ENCODE data around the gene ZMYND8.
A peak's percentile ranks its signal among the peaks of the same experiment; 100 is the strongest.
"Not testable (repeated sequence)": the region's sequence is repeated elsewhere in the genome, so short reads cannot be mapped to it uniquely, and the experiment has no call there.

The ZMYND8 gene

GRCh38 chr20:47282864-47283263 lies 73.6 kb downstream of the ZMYND8 start:
- DNase-seq, result no peak

- no peak for DNase-seq
These were observed 75.1 kb downstream of the ZMYND8 start for GRCh38 chr20:47281376-47281775.

GRCh38 chr20:47280668-47281067 lies 75.8 kb downstream of the ZMYND8 start:
- DNase-seq, result no peak

GRCh38 chr20:47280228-47280627 lies 76.3 kb downstream of the ZMYND8 start:
- no peak for DNase-seq

GRCh38 chr20:47278907-47279348 lies 77.6 kb downstream of the ZMYND8 start:
- DNase-seq, result no peak

- not testable (repeated sequence) for DNase-seq
These were observed 79.0 kb downstream of the ZMYND8 start for GRCh38 chr20:47277535-47277872.

- DNase-seq, result no peak
These were observed 79.5 kb downstream of the ZMYND8 start for GRCh38 chr20:47276851-47277534.

GRCh38 chr20:47276251-47276650 lies 80.2 kb downstream of the ZMYND8 start:
- no peak for DNase-seq

- DNase-seq, result no peak
These were observed 81.0 kb downstream of the ZMYND8 start for GRCh38 chr20:47275548-47275947.

- no peak for DNase-seq
These were observed 81.9 kb downstream of the ZMYND8 start for GRCh38 chr20:47274401-47275108.

- DNase-seq, result no peak
These were observed 82.8 kb downstream of the ZMYND8 start for GRCh38 chr20:47273591-47274235.

- peak; percentile 54 for DNase-seq
These were observed 83.5 kb downstream of the ZMYND8 start for GRCh38 chr20:47272893-47273590.

GRCh38 chr20:47271046-47271615 lies 85.4 kb downstream of the ZMYND8 start:
- DNase-seq, result no peak

GRCh38 chr20:47269309-47270165 lies 87.0 kb downstream of the ZMYND8 start:
- no peak for DNase-seq

GRCh38 chr20:47267621-47268020 lies 88.9 kb downstream of the ZMYND8 start:
- no peak for DNase-seq

- no peak for DNase-seq
These were observed 89.5 kb downstream of the ZMYND8 start for GRCh38 chr20:47266847-47267515.

- no peak for DNase-seq
These were observed 90.5 kb downstream of the ZMYND8 start for GRCh38 chr20:47265984-47266383.

GRCh38 chr20:47265214-47265613 lies 91.3 kb downstream of the ZMYND8 start:
- no peak for DNase-seq

GRCh38 chr20:47264137-47264769 lies 92.2 kb downstream of the ZMYND8 start:
- DNase-seq, result not testable (repeated sequence)

- no peak for DNase-seq
These were observed 92.9 kb downstream of the ZMYND8 start for GRCh38 chr20:47263465-47264084.

GRCh38 chr20:47263080-47263464 lies 93.4 kb downstream of the ZMYND8 start:
- no peak for DNase-seq

Measured in NCI-H2029 (cell line).